Measurements from ENCODE around the gene ANKRD40CL.
"Not testable (repeated sequence)": the region's sequence is repeated elsewhere in the genome, so short reads cannot be mapped to it uniquely, and the experiment has no call there.

Gene ANKRD40CL, protein sequence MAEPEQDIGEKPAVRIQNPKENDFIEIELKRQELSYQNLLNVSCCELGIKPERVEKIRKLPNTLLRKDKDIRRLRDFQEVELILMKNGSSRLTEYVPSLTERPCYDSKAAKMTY

DNA sequence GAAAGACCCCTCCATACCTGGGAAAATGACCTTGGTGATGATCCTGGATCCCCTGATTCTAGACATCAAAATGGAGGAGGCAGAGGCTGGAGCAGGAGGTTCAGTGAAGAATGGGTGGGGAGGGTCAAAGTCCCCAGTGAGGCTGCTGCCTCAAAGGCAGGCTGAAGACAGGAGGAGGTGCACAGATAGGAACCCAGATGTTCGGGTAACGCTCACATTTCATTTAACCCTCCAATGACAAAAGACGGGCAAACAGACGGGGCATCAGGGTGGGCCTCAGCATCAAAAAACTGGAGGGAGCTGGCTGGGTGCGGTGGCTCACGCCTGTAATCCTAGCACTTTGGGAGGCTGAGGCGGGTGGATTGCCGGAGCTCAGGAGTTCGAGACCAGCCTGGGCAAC is at the start of gene ANKRD40CL:
TSS of gene ANKRD40CL (minus strand) at position 73 of the 400 bp plus-strand sequence. CDS start 605 bp downstream, outside the sequence.
- no peak for DNase-seq

DNA sequence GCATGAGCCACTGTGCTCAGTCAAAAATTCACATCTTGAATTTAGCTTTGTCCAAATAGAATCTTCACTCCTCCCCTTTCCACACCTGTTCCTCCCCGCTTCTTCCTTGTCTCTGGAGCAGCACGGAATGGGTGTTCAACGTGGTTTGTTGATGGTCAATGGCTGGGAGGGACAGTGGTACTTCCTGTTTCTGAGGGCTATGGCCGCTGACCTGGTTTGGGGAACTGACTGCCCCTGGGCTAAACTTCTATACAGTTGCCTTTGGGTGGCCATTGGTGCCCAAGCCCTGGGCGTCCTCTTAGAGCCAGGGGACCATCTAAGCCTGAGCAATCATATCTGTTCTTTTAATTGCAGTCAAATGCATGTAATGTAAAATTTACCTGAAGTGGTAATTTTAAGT is 49.0 kb upstream of the ANKRD40CL start:
- DNase-seq: no peak

DNA sequence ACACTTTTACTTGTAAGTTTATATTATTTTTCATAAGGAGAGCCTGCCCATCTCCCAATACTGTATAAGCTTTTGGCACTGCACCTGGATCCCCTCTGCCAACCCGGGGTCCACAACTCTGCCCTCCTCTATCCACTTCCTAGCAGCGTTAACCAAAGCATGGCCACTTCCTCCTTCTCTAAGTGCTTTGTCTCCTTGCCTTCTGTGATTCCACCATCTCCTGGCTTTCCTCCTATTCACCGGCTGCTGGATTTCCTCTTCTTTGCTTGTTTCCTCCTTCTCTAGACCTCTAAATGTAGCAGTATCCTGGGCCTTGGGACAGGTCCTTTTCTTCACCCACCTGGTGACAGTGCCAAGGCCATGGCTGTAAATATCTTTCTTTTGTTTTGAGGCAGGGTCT is 48.1 kb upstream of the ANKRD40CL start:
- DNase-seq: no peak

DNA sequence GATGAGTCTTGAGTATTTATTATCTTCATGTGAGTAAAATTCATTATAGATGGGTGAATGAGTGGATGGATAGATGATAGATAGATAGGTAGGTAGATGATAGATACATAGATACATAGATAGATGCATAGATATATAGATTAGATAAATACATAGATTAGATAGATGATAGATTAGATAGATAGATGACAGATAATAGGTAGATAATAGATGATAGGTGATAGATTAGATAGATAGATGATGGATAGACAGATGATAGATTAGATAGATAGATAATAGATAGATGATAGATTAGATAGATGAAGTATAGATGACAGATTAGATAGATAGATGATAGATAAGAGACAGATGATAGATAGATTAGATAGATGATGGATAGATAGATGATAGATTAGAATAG is 46.3 kb upstream of the ANKRD40CL start:
- no peak for DNase-seq

DNA sequence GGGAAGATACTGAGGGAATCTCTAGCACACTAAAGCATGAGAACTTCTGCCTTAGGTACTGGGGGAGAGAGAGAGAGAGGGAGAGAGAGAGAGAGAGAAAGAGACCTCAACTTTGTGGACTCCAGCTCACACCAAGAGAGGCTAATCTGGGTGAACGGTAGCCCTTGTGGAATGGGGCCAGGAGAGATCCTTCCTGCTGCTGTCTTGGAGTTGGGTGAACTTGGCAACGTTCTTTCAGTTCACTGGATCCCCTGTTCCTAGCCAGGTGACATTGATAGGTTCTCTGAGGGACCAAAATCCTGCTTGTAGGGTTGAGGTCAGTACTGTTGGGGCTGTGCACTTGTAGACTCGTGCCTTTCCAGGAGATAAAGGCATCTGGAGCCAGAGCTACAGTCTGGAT is 41.6 kb upstream of the ANKRD40CL start:
- no peak for DNase-seq

DNA sequence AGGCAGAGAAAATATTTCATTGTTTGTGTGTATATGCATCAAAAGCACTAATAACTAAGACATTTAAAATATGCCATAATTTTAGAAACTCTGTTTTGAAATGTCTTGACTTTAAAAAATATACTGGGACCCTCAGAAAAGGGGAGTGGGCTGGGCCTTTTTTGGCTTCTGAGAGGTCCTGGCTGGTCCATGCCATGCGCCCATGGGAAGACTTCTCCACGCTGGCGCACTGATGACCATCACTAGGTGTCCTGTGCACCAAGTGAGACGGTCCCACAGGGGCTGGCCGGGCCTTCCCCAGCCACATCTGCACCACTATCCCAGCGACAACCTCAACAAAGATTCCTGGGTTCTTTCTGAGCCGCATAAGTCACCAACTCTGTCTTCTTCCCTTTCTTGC is 41.1 kb upstream of the ANKRD40CL start:
- DNase-seq: no peak

DNA sequence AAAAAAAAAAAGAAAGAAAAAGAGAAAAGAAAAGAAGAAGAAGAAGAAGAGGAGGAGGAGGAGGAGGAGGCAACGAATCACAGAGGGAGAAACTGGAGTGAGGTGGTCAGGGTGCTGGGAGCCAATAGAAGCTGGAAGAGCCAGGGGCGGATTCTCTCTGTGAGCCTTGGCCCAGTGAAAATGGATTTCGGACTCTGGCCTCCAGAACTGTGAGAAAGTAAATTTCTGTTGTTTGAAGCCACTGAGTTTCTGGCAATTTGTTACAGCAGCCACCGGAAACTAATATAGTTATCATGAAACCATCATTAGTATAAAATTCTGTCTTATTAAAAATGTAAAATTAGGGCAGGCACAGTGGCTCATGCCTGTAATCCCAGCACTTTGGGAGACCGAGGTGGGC is 40.4 kb upstream of the ANKRD40CL start:
- DNase-seq: no peak

DNA sequence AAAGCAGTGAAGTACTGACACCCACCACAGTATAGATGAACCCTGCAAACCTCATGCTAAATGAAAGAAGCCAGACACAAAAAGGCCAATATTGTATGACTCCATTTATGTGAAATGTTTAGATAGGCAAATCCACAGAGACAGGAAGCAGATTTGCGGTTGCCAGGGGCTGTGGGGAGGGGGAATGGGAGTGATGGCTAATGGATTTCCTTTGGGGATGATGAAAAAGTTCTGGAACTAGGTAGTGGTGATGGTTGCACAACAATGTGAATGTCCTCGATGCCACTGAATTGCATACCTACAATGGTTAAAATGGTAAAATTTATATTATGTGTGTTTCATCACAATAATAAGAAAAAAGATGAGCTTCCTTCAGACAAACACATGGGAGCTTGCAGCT is 39.7 kb upstream of the ANKRD40CL start:
- DNase-seq: no peak

DNA sequence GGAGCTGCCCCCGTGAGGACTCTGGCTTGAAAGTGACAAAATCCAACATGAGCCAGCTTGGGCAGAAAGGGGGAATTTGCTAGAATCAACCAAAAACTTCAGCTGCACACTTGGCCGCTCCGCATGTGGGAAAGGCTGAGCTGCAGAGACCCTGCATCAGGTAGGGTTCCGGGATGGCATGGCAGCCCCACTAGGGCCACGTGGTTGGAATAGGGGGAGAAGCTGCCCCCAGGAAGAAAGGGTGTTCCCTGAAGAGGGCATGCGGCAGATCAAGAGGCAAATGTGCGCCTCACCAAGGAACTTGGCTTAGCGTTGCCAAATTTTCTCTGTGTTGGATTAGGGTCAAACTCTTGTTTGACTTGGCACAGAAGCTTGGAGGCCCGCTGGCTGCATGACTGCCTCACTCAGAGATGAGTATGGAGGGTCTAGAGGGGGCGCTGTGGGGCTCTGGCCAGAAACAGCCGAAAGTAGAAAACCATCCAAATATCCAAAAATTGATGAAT is 38.9 kb upstream of the ANKRD40CL start:
- no peak for DNase-seq

DNA sequence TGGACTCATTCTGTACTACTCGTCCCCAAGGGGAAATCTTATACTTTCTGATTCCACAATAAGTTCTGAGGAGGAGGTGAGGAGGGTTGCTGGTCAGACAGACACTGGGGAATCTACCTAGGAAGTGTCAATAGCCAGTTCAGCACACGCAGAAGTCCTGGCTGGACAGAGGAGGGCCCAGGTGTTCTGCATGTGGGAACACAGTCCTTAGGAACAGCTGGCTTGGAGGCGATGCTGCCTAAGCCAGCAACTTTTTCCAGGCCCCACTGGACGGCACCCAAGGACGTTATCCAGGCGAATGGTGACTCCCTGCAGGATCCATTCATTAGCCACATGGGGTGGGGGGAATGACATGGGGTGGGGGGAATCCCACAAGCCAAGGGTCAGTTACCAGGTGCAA is 38.2 kb upstream of the ANKRD40CL start:
- no peak for DNase-seq

DNA sequence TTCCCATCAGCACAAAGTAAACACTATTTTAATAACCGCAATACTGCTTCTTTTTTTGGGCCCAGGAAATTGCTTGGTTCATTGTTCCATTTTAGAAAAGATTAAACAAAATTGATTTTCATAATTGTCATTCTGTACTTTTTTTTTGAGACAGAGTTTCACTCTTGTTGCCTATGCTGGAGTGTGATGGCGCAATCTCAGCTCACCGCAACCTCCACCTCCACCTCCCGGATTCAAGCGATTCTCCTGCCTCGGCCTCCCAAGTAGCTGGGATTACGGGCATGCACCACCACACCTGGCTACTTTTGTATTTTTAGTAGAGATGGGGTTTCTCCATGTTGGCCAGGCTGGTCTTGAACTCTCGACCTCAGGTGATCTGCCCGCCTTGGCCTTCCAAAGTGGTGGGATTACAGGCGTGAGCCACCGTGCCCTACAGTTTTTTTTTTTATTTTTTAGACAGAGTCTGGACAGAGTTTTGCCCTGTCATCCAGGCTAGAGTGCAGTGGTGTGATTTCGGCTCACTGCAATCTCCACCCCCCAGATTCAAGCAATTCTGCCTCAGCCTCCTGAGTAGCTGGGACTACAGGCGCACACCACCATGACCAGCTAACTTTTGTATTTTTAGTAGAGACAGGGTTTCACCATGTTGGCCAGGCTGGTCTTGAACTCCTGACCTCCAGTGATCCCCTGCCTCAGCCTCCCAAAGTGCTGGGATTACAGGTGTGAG is 37.6 kb upstream of the ANKRD40CL start:
- not testable (repeated sequence) for DNase-seq

DNA sequence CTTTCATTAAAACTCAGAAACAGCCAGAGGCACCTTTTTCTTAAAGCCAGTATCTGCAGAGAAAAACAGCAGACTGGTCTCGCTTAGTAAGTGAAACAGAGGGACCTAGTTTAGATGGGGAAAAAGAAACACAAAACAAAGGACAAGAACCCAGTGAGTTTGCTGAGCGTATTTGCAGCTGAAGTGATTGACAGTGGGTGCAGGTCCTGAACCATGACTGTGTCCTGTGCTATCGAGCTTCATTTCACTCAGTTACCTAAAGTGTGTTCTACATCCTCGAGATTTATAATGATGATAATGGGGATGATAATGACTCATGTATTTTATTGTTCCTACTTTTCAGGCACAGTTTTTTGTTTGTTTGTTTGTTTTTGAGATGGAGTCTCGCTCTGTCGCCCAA is 36.4 kb upstream of the ANKRD40CL start:
- no peak for DNase-seq

DNA sequence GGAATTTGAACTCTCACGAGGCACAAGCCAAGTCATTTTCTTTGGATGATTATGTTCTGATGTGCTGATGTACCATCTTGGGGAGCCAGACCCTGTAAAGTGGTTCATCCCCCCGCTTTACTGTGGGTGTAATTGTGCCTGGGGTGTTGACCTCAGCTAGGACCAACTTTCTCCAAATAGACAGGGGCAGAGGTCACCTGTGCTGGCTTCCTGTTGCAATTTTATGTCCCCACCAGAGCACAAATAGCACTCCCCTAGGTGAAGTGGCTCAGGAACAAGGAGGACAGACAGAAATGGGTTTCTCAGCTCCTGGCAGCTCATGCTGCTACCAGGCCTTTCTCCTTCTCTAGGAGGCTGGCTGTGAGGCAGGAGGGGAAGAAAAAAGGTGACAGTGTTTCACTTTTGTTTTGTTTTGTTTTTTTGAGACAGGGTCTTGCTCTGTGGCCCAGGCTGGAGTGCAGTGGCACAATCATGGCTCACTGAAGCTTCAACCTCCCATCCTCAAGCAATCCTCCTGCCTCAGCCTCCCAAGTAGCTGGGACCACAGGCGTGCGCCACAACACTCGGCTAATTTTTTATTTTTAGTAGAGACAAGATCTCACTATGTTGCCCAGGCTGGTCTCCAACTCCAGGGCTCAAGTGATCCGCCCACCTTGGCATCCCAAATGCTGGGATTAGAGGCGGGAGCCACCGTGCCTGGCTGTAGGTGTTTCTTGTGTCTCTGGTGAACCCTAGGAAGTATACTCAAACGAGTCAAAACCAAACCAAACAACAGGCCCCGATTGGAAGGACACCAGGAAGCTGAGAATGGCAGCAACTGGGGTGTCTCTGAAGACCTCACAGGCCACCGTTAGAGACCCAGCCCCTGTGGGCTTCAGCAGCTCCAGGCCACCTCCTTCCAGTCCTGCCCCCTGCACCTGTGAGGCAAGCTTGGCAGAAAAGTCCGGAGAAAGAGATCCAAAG is 35.6 kb upstream of the ANKRD40CL start:
- no peak for DNase-seq

DNA sequence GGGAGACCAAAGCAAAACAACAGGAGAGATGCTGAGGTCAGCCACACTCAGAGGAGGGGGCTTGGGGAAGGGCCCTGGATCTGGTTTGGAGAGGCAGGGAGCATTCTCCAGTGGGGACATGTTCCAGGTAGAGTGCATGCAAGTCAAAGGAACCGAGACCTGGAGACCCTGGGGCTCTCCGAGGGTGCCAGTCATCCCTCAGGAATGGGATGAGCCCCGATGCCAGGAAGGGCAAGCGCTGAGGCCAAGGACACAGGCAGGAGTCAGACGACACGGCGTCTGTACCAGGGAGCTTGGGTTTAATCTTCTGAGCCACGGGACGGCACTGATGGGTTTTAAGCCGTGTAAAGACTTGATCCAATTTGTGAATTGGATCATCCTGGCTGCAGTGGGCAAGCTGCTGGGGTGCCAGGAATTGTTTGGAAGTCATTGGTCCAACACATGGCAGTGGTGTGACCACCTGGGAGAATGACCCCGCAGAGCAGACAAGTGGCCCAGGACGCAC is 32.9 kb upstream of the ANKRD40CL start:
- DNase-seq: no peak

DNA sequence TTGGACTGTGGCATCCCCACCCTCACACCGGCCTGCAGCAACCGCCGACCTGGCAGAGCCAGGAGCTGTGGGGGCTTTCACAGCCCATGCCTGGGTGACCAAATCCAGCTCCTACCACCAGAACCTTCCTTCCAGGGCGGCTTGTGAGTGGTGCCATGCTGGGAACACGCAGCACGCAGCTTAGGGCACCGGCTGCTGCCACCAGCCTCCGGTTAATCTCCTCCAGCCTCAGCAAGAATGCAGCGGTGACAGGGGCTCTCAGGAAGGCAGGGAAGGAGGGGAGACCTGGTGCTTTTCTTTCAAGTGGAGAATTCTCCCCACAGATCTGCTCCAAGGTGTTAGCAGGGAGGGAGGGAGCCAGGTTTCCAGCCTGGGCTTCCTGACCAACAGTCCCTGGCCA is 32.3 kb upstream of the ANKRD40CL start:
- DNase-seq: no peak

DNA sequence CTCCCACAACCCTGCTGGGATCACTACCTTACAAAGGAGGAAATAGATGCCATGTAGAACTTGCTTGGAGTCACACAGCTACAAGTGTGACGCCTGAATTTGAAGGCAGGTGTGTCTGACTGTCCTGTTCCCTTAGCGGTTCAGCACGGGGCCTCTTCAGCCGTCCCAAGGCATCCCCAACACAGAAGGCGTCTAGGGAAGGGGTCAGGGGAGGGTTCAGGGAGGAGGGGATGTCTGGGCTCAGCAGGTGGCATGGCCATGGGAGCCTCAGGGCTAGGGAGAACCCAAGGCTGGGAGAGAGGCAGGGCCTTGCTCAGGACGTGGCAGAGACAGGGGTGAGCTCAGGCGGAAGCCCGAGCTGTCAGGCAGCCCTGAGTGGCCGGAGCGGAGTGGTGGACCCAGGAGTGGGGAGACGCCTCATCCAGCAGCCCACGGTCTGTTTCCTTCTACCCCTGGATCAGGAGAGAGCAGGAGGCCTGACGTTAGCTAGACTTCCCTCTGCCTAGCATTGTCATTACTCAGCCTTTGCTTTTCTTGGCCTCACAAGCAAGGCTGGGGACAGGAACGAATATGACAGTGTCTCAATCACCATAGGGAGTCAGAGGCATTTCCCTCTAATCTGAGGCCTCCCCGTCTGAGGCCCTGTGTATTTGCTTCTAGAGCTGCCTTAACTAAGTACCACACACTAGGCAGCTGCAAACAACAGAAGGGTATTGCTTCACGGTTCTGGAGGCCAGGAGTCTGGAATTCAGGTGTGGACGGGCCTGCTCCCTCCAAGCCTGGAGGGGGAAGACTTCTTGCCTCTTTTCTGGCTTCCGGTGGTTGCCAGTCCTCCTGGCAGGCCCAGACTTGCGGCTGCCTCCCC is 31.3 kb upstream of the ANKRD40CL start:
- no peak for DNase-seq

DNA sequence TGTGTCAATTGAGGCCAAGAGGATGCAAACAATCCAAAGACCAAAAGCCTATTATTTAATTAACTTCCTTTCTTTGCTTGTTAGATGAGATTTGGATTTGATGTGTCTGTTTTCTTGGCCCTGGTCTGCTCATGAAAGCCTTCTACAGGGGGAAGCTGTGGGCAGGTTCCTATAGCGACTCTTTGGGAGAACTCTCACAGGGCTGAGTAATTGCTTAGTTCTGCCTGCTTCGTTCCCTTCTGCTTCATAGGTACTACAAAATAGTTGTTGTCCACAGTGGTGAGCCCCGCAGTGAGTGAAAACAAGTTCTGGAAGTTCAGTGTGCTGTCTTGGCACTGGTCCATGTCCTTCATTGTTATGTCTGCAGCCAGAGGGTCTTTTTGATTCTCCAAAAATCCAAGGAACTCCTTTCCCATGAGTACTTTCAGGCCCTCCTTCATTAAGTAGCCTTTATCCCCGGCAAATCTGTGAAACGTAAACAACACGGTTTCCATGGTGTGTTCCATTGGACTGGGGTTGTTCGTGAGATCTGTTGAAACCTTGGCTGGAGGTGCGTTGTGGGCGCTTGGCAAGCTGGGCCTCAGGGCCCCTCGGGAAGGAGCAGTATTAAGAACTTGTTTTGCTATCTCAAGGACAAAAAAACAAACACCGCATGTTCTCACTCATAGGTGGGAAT is 30.0 kb upstream of the ANKRD40CL start:
- DNase-seq: no peak

DNA sequence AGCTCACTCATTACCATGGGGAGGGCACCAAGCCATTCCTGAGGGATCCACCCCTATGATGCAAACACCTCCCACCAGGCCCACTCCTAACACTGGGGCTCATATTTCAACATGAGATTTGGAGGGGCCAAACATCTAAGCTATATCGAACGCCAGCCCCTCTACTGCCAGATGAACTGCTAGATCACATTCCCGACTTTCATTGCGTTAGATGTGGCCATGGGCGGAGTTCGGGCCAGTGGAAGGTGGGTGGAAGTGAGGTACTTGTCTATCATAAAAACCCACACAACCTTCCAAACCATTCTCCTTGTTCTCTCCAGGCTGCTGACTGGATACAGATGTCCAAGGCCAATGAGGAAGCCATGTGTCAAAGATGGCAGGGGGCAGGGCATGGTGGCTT is 27.0 kb upstream of the ANKRD40CL start:
- DNase-seq: no peak

DNA sequence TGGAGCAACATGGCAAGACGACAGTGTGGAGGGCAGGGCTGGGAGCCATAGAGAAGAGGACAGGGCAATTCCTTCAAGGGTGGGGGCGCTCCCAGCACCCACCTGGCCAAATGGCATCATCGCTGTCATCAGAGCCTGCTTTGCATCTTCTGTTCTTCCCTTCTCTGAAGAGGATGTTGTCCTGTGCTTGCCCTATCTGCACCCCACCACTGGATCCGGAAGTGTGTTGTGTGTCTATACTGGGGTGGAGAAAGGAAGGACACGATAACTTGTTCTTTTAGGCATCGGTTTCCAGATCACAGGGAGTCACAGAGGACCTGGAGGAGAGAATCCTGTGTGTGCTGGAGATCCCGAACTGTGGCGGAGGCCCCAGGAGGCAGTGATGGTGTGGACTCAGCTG is 25.7 kb upstream of the ANKRD40CL start:
- DNase-seq: no peak

DNA sequence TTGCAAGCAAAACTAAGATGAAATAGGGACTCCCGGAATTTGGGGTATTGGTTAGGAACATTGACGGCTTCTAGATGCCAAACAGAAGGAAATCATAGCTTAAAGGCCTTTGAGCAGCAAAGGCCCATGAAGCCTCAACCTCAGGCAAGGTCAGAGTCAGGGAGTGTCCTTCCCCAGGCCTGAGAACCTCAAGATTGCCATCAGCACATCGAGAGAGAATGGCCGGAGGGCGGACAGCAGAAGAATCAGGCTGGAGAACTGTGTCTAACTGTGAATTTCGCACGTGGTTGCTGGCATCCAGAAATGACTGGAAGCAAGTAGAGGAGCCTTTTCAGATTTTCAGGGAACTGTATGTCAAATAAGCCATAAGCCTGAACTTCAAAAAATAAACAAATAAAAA is 24.8 kb upstream of the ANKRD40CL start:
- no peak for DNase-seq

DNA sequence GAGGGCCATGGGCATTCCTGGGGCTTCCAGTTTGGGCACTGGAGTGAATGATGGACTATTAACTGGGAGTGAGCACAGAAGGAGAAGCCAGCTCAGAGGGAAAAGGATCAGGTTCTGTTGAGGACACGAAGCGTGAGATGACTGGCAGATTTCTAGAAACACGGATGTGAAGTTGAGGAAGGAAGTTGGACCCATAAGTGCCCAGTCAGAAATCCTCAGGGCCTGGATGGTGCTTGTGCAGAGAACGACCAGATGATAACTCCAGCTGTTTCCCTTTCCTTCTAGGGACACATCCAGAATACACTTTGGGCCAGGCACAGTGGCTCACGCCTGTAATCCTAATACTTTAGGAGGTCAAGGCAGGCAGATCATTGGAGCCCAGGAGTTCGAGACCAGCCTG is 23.3 kb upstream of the ANKRD40CL start:
- no peak for DNase-seq

DNA sequence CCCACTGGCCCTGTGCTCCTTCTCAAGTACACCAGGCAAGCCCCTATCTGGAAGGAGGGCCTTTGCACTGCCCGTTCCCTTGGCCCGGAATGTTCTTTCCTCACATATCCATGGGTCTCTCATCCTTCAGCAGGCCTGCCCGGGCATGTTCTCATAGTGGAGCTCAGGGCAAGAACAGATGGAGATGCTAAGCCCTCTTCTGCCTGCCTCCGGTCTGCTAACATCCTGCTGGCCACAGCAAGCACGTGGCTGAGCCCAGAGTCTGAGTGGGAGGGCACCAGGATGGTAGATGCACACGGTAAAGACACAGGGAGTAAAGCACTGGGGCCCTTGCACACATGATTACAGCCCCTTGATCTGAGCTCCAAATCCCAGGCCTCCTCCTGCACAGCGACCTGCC is 19.8 kb upstream of the ANKRD40CL start:
- no peak for DNase-seq
